GM21717 (cell line): ENCODE data around the gene PIK3R1.

Experiments
- ATAC-seq: cut with Tn5 transposase; IDR thresholded peaks from one replicate; pipeline ENCODE4 v1.9.1; 2021; ENCODE audit warnings: mild to moderate bottlenecking, moderate library complexity; ENCODE audit not compliant: unreplicated experiment

Gene PIK3R1

GRCh38 chr5:68215208-68215897 lies at the start of gene PIK3R1:
PIK3R1 (plus strand) TSS chr5:68215756; CDS start chr5:68226676, 10,920 bp downstream.
- peak; percentile 82 for ATAC-seq

DNA sequence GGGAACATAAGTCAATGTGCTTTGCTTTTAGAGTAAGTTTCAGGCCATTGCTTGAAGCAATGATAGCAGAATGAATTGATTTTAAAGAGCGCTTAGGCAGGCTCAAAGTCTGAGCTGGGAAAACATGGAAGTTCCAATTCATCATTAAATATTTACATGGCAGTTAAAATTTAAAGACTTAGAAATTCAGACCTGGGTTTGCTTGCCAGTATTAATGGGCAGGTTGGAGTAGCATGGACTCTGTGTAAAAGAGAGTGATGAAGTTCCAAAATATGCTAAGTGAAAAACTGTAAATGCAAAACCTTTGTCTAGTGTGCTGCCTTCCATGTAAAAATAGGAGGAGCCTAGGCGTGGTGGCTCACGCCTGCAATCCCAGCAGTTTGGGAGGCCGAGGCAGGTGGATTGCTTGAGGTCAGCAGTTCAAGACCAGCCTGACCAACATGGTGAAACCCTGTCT lies 48.3 kb upstream of the PIK3R1 start:
- no peak for ATAC-seq

- ATAC-seq, result no peak
Measured at GRCh38 chr5:68169903-68170302, 45.7 kb upstream of the PIK3R1 start.

- no peak for ATAC-seq
Measured at GRCh38 chr5:68170826-68171558, 44.6 kb upstream of the PIK3R1 start.

- ATAC-seq, result no peak
Measured at GRCh38 chr5:68172314-68172713, 43.2 kb upstream of the PIK3R1 start.

DNA sequence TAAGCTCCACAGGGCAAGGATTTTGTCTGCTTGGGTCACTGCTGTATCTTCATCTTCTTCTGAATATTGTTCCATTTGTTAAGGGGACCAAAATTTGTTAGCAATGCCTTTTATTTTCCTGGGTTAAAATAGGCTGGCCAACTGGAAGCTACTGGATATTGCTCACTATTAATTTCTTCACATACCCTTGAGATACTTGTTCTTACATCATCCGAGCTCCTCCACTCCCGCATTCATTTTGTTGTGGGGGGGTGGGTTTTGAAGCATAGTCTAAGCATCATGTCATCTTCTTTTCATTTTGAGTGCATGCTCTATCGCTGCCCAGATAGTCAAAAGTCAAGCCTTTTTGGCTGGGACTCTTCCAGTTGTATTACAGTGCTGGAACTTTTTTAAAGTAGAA lies 42.5 kb upstream of the PIK3R1 start:
- ATAC-seq, result no peak

DNA sequence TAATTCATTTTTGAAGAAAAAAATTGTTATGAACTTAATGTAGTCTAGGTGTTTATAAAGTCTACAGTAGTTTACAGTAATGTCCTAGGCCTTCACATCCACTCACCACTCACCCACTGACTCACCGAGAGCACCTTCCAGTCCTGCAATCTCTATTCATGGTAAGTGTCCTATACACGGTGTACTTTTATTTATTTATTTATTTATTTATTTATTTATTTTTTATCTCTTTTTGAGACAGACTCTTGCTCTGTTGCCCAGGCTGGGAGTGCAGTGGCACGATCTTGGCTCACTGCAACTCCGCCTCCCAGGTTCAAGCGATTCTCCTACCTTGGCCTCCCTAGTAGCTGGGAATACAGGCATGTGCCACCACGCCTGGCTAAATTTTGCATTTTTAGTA lies 39.3 kb upstream of the PIK3R1 start:
- ATAC-seq, result no peak

DNA sequence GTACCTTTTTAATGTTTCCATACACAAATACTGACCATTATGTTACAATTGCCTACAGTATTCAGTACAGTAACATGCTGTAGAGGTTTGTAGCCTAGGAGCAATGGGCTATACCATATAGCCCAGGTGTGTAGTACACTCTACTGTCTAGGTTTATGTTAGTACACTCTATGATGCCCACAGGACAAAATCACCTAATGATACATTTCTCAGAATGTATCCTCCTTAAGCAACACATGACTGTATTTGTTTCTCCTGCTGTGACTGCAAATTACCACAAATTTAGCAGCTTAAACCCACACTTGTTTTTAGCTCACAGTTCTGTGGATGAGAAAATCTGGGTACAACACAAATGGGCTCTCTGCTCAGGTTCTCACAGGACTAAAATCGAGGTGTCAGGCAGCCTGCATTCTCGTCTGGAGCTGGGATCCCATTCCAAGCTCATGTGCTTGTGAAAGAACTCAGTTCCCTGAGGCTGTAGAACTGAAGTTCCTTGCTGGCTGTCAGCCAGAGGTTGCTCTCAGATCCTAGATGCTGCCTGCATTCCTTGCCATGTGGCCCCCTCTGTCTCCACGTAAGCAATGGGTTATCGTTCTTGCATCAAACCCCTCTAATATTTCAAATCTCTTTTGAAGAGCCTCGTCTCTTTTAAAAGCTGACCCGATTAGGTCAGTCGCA lies 38.6 kb upstream of the PIK3R1 start:
- ATAC-seq, result no peak

GRCh38 chr5:68177676-68178075 lies 37.9 kb upstream of the PIK3R1 start:
- ATAC-seq, result no peak

DNA sequence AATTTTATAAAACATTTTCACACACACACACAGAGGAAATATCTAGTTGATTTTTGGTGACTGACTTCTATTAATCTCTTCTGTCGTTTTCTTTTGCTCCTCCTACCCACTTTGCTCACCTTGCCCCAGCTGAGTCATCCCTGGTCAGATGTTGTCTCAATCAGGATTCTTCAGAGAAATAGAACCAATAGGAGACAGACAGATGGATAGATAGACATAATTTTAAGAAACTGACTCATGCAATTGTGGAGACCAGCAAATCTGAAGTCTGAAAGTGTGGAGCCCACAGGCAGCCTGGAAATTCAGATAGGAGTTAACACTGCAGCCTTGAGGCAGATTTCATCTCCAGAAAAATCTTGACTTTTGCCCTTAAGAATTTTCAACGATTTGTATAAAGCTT lies 37.0 kb upstream of the PIK3R1 start:
- no peak for ATAC-seq

DNA sequence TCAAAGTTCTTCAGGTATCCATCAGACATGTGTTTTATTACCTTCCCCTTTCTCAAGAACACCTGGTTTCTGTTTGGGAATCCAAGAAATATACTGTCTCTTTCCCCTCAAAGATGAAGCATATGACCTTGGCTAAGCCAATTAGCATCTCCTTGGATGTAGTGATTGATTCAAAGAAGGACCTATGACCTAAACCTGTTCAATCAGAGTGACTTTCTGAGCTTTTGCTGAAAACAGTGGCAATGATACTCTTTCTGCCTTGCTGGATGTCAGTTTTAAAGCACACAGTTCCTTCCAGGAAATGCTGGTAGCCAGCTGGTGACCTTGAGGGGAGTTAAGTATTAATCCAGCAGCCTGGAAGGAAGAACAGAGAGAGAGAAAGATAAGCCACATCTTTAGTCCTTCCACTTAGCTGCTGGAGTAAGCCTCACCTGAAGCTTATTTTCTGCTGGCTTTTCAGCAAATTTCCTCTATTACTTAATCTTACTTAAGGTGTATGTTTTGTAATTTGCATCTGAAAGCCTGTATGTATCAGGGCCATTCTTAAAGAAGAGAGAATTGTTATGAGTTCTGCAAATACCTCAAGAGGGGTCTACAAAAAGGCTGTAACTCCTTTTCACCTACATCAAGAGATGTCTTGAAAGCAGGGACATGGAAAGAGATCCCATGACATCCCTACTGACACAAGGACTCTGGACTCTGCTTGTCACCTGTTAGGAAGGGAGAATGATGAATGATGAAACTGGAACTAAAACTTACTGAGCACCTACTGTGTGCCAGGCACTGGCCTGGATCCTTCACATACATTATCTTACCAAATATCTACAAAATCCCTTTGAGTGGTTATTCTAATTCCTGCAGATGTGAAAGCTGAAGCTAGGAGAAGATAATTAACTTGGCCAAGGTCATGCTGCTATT lies 35.2 kb upstream of the PIK3R1 start:
- ATAC-seq, result no peak

DNA sequence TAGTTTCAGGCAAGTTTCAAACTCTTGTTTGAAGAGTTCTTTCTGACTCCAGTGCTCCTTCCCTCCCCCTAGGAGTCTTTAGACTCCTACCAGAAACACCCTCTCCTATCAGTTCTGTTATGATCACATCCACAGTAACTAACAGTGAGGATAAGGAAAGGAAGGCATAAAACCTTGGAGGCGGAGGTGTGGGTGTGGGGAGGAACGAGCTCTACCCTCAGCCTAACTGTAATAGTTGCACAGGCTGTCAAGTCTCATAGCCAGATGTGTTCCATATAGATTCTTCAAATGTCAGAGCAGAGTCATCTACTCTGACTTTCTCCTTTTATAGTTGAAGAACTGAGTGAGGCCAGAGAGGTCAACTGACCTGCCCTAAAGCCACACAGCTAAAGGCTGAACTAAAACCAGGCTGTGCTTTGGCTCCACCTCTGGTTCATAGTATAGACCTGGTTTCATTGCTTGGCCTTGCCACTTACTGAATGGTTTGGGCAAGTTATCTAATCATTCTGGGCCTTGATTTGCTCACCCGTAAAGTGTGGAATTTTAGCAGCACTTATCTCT lies 34.4 kb upstream of the PIK3R1 start:
- ATAC-seq, result no peak

GRCh38 chr5:68182094-68182493 lies 33.5 kb upstream of the PIK3R1 start:
- no peak for ATAC-seq

- ATAC-seq, result no peak
Measured at GRCh38 chr5:68182534-68182933, 33.0 kb upstream of the PIK3R1 start.

GRCh38 chr5:68187268-68188055 lies 28.1 kb upstream of the PIK3R1 start:
- no peak for ATAC-seq

DNA sequence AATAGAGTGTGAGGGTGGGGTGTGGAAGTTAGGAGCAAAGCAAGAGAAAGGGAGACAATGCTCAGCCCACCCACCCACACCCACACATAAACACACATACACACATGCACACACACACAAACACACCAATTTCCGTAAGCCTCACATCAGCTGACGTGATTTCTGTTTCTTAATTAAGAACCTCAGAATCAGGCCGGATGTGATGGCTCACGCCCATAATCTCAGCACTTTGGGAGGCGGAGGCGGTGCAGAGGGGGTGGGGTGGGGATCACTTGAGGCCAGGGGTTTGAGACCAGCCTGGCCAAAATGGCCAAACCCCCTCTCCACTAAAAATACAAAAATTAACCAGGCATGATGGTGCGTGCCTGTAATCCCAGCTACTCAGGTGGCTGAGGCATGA lies 26.4 kb upstream of the PIK3R1 start:
- ATAC-seq, result no peak

GRCh38 chr5:68189613-68190012 lies 25.9 kb upstream of the PIK3R1 start:
- ATAC-seq, result no peak

DNA sequence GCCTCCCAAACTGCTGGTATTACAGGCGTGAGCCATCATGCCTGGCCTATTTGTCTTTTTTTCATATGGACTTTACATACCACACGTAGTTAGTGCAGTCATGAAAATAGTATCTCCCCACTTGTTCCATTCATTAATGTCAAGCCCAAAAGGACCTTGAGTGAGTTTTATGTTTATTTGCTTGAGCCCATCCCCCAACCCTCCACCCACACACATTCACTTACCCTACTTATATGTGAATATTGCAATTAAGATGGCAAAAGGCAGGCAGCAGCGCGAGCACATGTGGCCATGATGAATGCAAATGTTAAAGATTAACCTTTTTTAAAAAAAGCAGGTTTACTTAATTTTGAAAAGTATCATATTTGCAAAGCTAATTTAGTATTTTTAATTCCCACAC lies 24.9 kb upstream of the PIK3R1 start:
- no peak for ATAC-seq

DNA sequence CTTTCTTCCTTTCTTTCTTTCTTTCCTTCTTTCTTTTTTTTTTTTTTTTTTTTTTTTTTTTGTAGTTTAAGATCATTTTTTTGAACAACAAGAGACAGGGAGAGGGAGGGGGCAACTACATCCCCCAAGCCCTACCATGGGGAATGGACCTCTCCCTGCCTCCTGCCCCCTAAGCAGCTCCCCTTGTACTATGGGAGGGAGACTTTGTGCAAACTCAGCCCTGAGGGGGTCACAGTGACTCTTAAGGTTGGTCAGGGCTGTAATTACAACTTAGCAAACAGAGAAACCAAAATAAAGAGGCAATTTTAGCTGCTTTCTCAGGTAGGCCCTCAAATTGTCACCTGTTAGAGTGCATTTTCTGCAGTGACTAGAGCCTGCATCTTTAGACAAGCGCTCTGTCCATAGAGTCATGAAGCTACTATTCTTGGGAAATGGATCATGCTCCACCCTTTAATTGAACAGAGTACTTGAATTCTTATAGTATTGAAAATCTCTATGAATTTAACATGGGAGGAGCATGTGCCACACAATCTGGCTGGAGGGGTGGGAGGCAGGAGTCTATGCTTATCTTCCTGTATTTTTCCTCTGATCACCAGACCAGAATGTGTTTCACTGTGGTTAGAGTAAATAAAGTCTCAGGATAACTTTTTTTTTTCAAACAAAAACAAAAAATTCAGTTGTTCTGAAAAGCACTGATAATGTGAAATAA lies 24.3 kb upstream of the PIK3R1 start:
- no peak for ATAC-seq
